IPS DF 6.9 (cell line): ENCODE measurements around the gene ITGA4.

ENCODE experiments used
- DNase-seq: peaks from one replicate; pipeline ENCODE4 v3.0.0-alpha.2; 2013; ENCODE audit warnings: low read depth, low spot score
- H3K27ac ChIP-seq: one replicate; pipeline ENCODE4 v1.5.1; 2013; ENCODE audit warnings: low read length, control low read depth
- H3K27me3 ChIP-seq: 2 replicates; pipeline ENCODE4 v1.6.1; 2013; ENCODE audit warnings: mild to moderate bottlenecking, low read length; ENCODE audit not compliant: control insufficient read depth, insufficient read depth
- H3K36me3 ChIP-seq: 2 replicates; pipeline ENCODE4 v1.6.1; 2013; ENCODE audit warnings: low read length; ENCODE audit not compliant: control insufficient read depth, insufficient read depth
- H3K4me1 ChIP-seq: 2 replicates; pipeline ENCODE4 v1.6.1; 2013; ENCODE audit warnings: low read length; ENCODE audit not compliant: control insufficient read depth, insufficient read depth
- H3K4me3 ChIP-seq: 2 replicates; pipeline ENCODE4 v1.5.1; 2013; ENCODE audit warnings: mild to moderate bottlenecking, low read length
- H3K9me3 ChIP-seq: 2 replicates; pipeline ENCODE4 v1.6.1; 2013; ENCODE audit warnings: low read length, inconsistent platforms; ENCODE audit not compliant: control insufficient read depth, insufficient read depth
- WGBS: extraction: QIAGEN DNeasy Blood & Tissue Kit; methylation state at CpG from one replicate; pipeline ENCODE4 v1.1.7; 2013; ENCODE audit warnings: mixed read lengths, missing lambda C conversion rate; ENCODE audit not compliant: insufficient read length, insufficient coverage; 5-methylcytosine and 5-hydroxymethylcytosine counted together

The ITGA4 gene

DNA sequence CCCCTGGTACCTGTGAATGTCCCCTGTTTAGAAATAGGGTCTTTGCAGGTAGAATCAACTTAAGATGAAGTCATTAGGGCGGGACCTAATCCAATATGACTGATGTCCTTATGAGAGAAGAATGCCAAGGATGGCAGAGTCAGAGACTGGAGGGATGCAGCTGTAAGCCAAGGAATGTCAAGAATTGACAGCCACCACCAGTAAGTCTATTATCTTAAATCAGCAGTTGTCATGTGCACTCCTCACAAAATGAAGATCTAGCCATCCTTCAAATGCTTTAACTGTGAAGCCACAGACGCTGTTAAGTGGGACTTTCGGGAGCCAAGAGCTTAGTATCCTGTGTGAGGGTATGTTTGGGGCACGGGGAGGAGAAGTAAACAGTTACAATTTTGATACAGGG lies 83.2 kb downstream of the ITGA4 start:
- Histone ChIP-seq H3K36me3 (no peaks in the 10 kb centered on the region), H3K27ac (no peak overlapping the region), H3K27me3 (no peaks in the 10 kb centered on the region), H3K4me3 (no peak overlapping the region), H3K9me3 (no peaks in the 10 kb centered on the region), H3K4me1 (no peaks in the 10 kb centered on the region)
- DNase-seq, result no peak
- WGBS, result no CpG with 5 or more reads among the region's 4 CpGs

DNA sequence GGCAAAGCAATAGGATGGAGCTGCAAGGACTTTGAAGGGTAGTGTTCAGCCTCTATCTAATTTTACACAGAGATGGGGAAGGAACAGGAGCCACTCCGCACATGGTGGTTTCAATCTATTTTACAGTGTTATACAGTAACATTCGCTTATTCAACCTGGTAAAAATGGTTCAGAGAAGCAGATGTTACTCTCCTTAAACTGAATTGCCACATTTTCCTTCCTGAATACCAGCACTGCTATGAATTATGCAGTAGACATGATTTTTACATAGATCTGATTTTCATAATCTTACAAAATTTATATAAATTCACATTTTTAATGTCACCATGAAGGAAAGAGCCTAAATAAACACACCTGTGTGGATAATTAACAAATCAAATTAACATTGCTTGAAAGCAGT lies 85.0 kb downstream of the ITGA4 start:
- no peaks in the 10 kb centered on the region for H3K27me3 ChIP-seq
- WGBS, result no CpG with 5 or more reads among the region's 2 CpGs
- no peak overlapping the region for H3K27ac ChIP-seq
- no peaks in the 10 kb centered on the region for H3K9me3 ChIP-seq
- H3K4me1 ChIP-seq, result no peaks in the 10 kb centered on the region
- DNase-seq, result no peak
- H3K4me3 ChIP-seq, result no peak overlapping the region
- H3K36me3 ChIP-seq, result no peaks in the 10 kb centered on the region

DNA sequence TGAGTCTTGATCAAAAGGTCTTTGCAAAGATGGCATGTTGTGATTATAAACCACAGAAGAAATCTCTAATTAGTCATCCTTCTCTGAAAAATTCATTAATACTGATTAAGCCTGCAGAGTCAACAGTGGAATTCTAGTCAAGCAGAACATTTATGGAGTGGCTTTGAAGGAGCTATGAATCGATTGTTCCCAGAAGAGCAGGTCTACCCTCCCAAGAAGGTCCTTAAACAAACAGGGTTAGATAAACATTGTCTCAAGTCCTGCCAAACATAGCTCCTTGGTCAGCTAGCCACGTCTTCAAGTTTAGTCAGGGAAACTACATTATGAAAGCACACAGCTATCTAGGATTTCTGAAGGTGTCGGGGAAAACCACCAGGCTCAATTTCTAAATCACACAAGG lies 88.9 kb downstream of the ITGA4 start:
- no peaks in the 10 kb centered on the region for H3K9me3 ChIP-seq

DNA sequence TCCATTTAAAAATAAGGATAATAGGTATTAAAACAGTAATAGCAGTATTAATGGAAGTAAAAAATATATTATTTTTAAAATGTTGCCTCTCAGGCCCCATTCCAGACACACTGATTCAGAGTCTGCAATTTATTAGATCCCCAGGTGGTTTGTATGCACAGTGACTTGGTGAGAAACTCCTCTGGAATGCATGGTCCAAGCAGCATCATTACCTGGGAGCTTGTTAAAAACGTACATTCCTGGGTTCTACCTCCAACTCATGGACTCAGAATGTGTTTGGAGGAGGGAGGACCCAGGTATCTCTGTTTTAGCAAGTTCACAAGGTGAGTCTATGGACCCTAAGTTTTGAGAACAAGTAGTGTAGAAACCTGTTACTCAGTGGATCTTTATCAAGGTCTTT lies 95.6 kb downstream of the ITGA4 start:
- no CpG with 5 or more reads among the region's 1 CpG for WGBS
- Histone ChIP-seq H3K36me3 (no peaks in the 10 kb centered on the region), H3K4me3 (no peak overlapping the region), H3K4me1 (no peaks in the 10 kb centered on the region), H3K27ac (no peak overlapping the region), H3K9me3 (no peaks in the 10 kb centered on the region), H3K27me3 (no peaks in the 10 kb centered on the region)
- DNase-seq, result no peak

More for the DNA sequence above, 88.9 kb downstream of the ITGA4 start:
- WGBS, result no CpG with 5 or more reads among the region's 3 CpGs
- no peak overlapping the region for H3K27ac ChIP-seq
- DNase-seq, result no peak
- no peak overlapping the region for H3K4me3 ChIP-seq
- H3K4me1 ChIP-seq, result no peaks in the 10 kb centered on the region
- no peaks in the 10 kb centered on the region for H3K27me3 ChIP-seq
- H3K36me3 ChIP-seq, result no peaks in the 10 kb centered on the region

DNA sequence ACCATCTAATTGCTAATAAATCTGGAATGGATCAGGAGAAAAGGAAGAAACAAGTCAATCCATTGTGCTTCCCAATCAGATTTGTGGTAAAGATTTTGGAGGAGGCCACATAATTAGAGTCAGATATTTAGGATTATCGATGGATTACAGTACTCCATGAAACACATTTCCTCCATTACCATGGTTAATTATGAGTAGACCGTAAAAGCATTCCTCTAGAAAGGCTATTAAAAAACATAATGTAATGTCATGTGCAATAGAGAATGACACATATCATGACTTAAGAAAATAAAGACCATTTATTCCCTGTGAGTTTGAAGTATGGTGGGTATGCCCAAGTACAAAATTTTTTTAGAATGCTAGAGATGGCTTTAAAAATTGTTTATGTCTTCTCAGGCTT lies 96.1 kb downstream of the ITGA4 start:
- Histone ChIP-seq H3K4me3 (no peak overlapping the region), H3K27ac (no peak overlapping the region), H3K27me3 (no peaks in the 10 kb centered on the region), H3K4me1 (no peaks in the 10 kb centered on the region), H3K9me3 (no peaks in the 10 kb centered on the region), H3K36me3 (no peaks in the 10 kb centered on the region)
- DNase-seq, result no peak
- no CpG with 5 or more reads among the region's 2 CpGs for WGBS

DNA sequence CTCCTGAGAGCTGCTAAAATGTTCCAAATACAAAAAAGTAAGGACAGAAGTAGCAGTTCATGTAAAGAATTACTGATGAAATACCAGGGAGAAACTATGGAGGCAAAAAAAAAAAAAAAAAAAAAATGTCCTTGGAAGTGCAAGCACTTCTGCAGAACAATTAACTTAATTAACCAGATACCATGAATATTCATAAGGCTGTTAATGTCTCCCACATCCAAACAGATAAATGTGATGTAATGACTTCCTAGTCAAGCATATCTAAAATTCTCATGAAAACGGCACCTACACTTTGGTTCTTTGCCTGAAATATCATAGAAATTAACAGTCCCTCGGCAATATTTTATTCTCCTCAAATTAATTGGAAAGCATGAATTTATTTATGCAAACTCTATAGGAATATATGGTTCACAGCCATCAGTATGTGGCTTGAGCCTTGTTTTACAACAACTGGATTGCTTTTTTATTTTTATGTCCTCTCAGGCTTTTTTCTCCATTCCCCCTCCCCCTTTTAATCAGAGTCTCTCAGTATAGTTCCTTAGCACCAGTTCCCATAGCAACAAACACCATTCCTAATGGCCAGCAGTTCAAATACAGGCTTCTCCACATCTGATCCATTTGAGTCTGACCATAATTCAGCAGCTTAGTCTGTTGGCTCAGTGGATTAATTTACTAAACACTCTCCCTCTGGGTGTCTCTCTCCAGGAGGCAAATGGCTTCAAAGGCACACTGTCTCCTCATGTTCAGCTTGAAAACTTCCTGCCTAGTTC lies 97.1 kb downstream of the ITGA4 start:
- no peaks in the 10 kb centered on the region for H3K27me3 ChIP-seq
- H3K4me3 ChIP-seq, result no peak overlapping the region
- H3K36me3 ChIP-seq, result no peaks in the 10 kb centered on the region
- no peak for DNase-seq
- H3K4me1 ChIP-seq, result no peaks in the 10 kb centered on the region
- H3K27ac ChIP-seq, result no peak overlapping the region
- no CpG with 5 or more reads among the region's 2 CpGs for WGBS
- H3K9me3 ChIP-seq, result no peaks in the 10 kb centered on the region

DNA sequence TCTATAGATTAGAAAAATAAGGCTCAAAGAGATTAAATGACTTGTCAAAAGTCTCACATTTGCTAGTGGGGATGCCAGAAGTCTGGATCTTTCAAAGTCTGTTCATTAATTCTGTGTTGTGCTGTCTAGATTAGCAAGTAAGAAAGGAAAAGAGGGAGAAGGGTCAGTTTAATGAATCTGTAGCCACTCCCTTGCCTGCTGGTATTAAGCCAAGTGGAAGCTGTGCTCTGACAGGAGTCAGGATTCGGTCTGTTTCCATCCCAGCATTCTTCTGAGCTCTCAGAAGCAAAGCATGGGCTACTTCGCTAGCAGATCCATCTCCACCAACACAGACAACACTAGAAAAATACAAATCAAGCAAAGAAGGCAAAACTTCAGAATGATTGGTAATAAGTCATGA lies 101.2 kb downstream of the ITGA4 start:
- WGBS, result no CpG with 5 or more reads among the region's 2 CpGs

DNA sequence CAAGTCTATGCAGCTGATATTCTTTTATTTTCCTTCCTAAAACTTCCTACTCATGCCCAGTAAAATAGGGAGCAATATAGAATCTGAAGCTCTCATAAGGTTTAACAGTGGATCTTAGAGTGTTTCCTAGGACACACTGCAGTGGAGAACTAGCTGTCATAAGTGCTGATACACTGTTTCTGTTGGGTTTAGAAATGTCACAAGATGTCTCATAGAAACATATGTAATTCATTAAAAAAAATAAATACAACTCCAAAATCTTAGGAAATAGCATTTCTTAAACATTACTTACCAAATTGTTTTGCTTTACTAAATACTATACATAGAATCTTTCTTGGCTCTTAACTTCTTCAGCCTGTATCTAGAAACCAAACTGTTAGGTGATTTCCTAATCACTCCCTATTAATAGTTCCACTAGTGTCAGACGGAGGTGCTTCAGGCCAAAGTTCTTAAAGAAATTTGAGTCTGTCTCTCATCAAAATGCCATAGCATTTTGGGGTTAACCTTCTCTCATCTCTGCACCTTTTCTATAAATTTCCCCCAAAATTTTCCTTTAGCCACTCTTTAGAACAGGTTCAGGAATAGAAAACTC lies 106.0 kb downstream of the ITGA4 start:
- Histone ChIP-seq H3K4me3 (no peak overlapping the region), H3K9me3 (no peaks in the 10 kb centered on the region), H3K36me3 (no peaks in the 10 kb centered on the region), H3K4me1 (no peaks in the 10 kb centered on the region), H3K27ac (no peak overlapping the region), H3K27me3 (no peaks in the 10 kb centered on the region)
- DNase-seq, result no peak
- WGBS, result no CpG with 5 or more reads among the region's 1 CpG

More for the DNA sequence above, 101.2 kb downstream of the ITGA4 start:
- Histone ChIP-seq H3K27me3 (no peaks in the 10 kb centered on the region), H3K36me3 (no peaks in the 10 kb centered on the region), H3K9me3 (no peaks in the 10 kb centered on the region), H3K4me3 (no peak overlapping the region), H3K27ac (no peak overlapping the region), H3K4me1 (no peaks in the 10 kb centered on the region)
- DNase-seq, result no peak

DNA sequence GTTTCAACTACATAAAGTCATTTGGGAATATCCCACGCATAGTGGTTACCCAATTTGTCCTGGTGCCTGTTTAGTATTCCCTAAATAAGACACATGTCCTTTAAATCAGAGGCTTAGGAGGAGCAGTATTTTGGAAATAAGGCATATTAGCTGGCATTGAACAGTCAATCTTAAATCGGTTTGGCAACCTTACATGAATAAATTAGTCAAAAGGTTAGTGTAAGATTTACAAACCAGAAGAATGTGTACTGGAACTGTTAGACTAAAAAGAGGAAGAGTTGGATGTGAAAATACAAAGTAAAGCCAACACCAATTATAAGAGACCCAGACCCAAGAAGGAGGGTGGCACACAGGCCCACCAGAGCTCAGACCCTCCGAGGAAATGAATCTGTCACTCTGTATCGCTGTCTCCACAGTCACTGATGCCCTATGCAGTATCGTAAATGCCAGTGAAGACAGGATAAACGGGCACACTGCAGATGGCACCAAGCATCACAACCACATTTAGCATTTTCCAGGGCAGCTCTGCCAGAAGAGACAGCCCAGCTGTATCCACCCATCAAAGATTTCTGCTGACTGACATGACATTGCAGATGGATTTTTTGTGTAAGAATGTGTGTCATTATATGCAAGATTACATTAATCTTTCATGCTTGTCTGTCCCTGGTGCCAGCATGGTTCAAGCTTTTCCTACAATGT lies 109.3 kb downstream of the ITGA4 start:
- no CpG with 5 or more reads among the region's 6 CpGs for WGBS
- no peak for DNase-seq
- Histone ChIP-seq H3K9me3 (no peaks in the 10 kb centered on the region), H3K27me3 (no peaks in the 10 kb centered on the region), H3K4me3 (no peak overlapping the region), H3K27ac (no peak overlapping the region), H3K36me3 (no peaks in the 10 kb centered on the region), H3K4me1 (no peaks in the 10 kb centered on the region)

DNA sequence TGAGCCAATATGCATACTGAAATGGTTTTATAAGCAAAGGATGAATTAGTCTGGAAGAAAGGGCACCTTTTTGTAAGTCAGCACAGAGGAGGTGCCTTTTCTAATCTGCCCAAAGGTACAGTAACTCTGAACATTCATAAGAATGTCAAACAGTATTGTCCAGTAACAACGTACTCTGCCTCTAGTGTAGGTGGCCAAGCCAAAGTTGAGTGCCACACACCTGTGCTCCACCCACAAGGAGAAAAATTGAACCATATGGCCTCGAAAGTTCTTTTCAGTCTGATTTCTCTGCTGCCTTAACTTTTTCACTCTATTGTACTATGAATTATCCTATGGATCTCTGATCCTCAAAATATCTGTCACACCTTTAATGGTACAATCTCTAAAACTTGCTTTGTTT lies 112.9 kb downstream of the ITGA4 start:
- WGBS, result no CpG with 5 or more reads among the region's 2 CpGs
- Histone ChIP-seq H3K27ac (no peak overlapping the region), H3K9me3 (no peaks in the 10 kb centered on the region), H3K4me1 (no peaks in the 10 kb centered on the region), H3K27me3 (no peaks in the 10 kb centered on the region), H3K36me3 (no peaks in the 10 kb centered on the region), H3K4me3 (no peak overlapping the region)
- DNase-seq, result no peak
